ENCODE measurements around the gene ZNF428.
A peak's percentile ranks its signal among the peaks of the same experiment; 100 is the strongest.
"Not testable (repeated sequence)": the region's sequence is repeated elsewhere in the genome, so short reads cannot be mapped to it uniquely, and the experiment has no call there.

ZNF428 gene

GRCh38 chr19:43660971-43661360, 41.5 kb upstream of the ZNF428 start:
- TF ChIP-seq, protein P1, sequence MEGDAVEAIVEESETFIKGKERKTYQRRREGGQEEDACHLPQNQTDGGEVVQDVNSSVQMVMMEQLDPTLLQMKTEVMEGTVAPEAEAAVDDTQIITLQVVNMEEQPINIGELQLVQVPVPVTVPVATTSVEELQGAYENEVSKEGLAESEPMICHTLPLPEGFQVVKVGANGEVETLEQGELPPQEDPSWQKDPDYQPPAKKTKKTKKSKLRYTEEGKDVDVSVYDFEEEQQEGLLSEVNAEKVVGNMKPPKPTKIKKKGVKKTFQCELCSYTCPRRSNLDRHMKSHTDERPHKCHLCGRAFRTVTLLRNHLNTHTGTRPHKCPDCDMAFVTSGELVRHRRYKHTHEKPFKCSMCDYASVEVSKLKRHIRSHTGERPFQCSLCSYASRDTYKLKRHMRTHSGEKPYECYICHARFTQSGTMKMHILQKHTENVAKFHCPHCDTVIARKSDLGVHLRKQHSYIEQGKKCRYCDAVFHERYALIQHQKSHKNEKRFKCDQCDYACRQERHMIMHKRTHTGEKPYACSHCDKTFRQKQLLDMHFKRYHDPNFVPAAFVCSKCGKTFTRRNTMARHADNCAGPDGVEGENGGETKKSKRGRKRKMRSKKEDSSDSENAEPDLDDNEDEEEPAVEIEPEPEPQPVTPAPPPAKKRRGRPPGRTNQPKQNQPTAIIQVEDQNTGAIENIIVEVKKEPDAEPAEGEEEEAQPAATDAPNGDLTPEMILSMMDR (IDR thresholded peaks at IDR 0.05; ENCODE audit: low read depth, low read length): no peak

DNA sequence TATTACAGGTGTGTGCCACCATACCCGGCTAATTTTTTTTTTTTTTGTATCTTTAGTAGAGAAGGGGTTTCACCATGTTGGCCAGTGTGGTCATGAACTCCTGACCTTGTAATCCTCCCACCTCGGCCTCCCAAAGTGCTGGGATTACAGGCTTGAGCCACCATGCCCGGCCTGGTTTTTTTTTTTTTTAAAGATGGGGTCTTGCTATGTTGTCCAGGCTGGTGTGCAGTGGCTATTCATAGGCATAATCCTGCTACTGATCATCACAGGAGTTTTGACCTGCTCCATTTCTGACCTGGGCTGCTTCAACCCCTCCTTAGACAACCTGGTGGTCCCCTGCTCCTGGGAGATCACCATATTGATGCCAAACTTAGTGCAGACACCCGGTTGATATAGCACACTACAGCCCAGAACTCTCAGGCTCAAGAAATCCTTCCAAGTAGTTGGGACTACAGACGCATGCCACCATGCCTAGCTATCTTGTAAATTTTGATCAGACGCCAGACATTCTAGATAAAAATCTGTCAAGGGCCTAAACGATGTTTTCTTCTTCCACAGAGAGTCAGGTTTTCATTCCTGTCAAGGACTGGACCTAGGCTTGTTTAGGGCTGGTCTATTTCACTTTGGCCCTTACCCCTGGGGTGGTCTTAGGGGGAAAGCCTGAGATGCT, 41.0 kb upstream of the ZNF428 start:
- TF ChIP-seq, protein P1 (IDR thresholded peaks at IDR 0.05; ENCODE audit: low read depth, low read length): no peak
- DNase-seq (ENCODE audit: extremely low read depth, low read depth): no peak

More at GRCh38 chr19:43660971-43661360, 41.5 kb upstream of the ZNF428 start:
- DNase-seq (ENCODE audit: extremely low read depth, low read depth): no peak

DNA sequence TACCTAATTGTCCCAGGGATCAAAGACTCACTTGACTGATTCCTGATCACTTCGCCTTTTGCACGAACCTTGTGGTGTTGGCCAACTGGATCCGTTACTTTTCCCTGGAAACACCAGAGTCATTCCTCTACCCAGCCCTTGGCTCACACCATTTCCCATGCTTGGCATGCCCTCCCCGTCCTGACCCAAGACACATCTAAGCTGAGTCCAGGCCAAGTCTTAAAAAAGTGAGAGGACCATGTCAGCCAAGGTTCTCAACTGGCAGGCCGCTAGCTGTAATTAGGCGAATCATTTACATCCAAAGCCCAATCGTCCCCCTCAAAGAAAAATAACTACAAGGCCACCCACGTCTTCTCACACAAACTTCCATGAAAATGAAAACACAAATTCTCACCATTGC, 39.1 kb upstream of the ZNF428 start:
- DNase-seq (ENCODE audit: extremely low read depth, low read depth): no peak
- TF ChIP-seq, protein P1 (IDR thresholded peaks at IDR 0.05; ENCODE audit: low read depth, low read length): no peak

- DNase-seq (ENCODE audit: extremely low read depth, low read depth): no peak
- TF ChIP-seq, protein P1 (IDR thresholded peaks at IDR 0.05; ENCODE audit: low read depth, low read length): no peak
Measured at GRCh38 chr19:43658001-43658400, 38.6 kb upstream of the ZNF428 start.

- TF ChIP-seq, protein P1 (IDR thresholded peaks at IDR 0.05; ENCODE audit: low read depth, low read length): no peak
- DNase-seq (ENCODE audit: extremely low read depth, low read depth): no peak
Measured at GRCh38 chr19:43656436-43656835, 37.0 kb upstream of the ZNF428 start.

DNA sequence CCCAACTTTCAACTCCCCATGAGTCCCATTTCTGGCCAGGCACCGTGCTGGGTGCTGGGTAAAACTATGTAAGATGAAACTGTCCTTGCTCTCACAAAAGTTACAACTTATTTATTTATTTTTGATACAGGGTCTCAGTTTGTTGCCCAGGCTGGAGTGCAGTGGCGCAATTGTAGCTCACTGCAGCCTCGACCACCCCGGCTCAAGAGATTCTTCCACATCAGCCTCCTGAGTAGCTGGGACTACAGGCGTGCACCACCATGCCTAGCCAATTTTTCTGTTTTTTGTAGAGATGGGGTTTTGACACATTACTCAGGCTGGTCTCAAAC, 33.1 kb upstream of the ZNF428 start:
- no peak for DNase-seq (ENCODE audit: extremely low read depth, low read depth)
- TF ChIP-seq, protein P1 (IDR thresholded peaks at IDR 0.05; ENCODE audit: low read depth, low read length): no peak

DNA sequence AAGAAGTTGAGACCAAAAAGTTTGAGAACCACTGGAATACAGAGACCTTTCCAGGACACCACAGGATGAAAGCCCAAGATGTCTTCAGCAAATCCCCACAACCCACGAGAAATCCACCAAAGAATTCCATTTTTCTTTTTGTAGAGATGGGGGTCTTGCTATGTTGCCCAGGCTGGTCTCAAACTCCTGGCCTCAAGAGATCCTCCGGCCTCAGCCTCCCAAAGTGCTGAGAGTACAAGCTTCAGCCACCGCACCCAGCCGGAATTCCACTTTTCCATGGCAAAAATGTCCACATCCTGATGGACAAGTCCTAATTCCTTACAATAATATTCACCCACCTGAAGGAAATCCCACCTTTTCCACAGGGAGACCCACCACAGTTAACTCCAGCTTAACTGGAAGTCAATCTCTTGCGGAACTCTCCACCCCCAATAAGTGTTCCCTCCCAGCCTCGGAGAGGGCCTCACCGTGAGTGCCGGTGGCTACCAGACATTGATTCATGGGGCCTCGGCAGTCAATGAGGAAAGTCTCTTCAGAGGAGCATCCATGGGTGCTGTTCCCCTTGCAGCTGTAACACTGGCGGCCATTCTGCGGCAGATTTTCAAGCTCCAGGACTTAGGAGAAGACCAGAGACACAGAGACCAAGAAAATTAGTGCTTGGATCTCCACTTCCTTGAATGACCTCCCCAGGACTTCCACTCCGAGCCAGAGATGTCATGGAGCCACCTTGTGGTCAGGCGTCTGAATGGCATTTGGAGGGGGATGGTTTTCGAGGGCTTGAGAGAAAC, 32.5 kb upstream of the ZNF428 start:
- DNase-seq (ENCODE audit: extremely low read depth, low read depth): no peak

GRCh38 chr19:43650276-43650675, 30.8 kb upstream of the ZNF428 start:
- not testable (repeated sequence) for DNase-seq (ENCODE audit: extremely low read depth, low read depth)

More for the DNA sequence above, 32.5 kb upstream of the ZNF428 start:
- TF ChIP-seq, protein P1 (IDR thresholded peaks at IDR 0.05; ENCODE audit: low read depth, low read length): peak; percentile 86

Measured in AG09319 (cell line).